ENCODE data around the gene VPS35L. TPM values are rescaled to one million over a fixed set of nuclear protein-coding genes. Genes with fewer than 3 reads are reported as not detected.
A peak's percentile ranks its signal among the peaks of the same experiment; 100 is the strongest.

Gene VPS35L
- polyA plus RNA-seq, 1 experiment = 83.2 TPM

GRCh38 chr16:19744670-19745069, 189.2 kb downstream of the VPS35L start:
- ChIA-PET CTCF (no interaction called here), POLR2A (no interaction called here)
- H3K36me3 ChIP-seq (ENCODE audit: control insufficient read depth, insufficient read depth, low read length) = no peaks in the 10 kb centered on the region
- no peaks in the 10 kb centered on the region for H3K27me3 ChIP-seq (ENCODE audit: control insufficient read depth, insufficient read depth, low read length)
- TF ChIP-seq CTCF (IDR thresholded peaks at IDR 0.05; ENCODE audit: insufficient read depth, low read depth, low read length) = no peak
- no peak overlapping the region for H3K4me3 ChIP-seq (ENCODE audit: low read depth, low read length)
- DNase-seq (ENCODE audit: low read depth) = no peak

GRCh38 chr16:19745286-19746010, 189.9 kb downstream of the VPS35L start:
- POLR2A ChIA-PET = no interaction called here
- Histone ChIP-seq H3K36me3 (ENCODE audit: control insufficient read depth, insufficient read depth, low read length) (no peaks in the 10 kb centered on the region), H3K27me3 (ENCODE audit: control insufficient read depth, insufficient read depth, low read length) (no peaks in the 10 kb centered on the region), H3K4me3 (ENCODE audit: low read depth, low read length) (no peak overlapping the region)
- CTCF ChIA-PET = interaction anchor here (0.7 kb wide), 1 partner anchor 11 kb away, joined by 3 read pairs; no protein-coding TSS in a partner anchor
- peak; percentile 13 for DNase-seq (ENCODE audit: low read depth)
- TF ChIP-seq CTCF (IDR thresholded peaks at IDR 0.05; ENCODE audit: insufficient read depth, low read depth, low read length) = no peak

GRCh38 chr16:19746561-19746960, 191.1 kb downstream of the VPS35L start:
- Histone ChIP-seq H3K36me3 (ENCODE audit: control insufficient read depth, insufficient read depth, low read length) (no peaks in the 10 kb centered on the region), H3K27me3 (ENCODE audit: control insufficient read depth, insufficient read depth, low read length) (no peaks in the 10 kb centered on the region), H3K4me3 (ENCODE audit: low read depth, low read length) (no peak overlapping the region)
- no peak for DNase-seq (ENCODE audit: low read depth)
- ChIA-PET POLR2A (no interaction called here), CTCF (no interaction called here)
- no peak for TF ChIP-seq CTCF (IDR thresholded peaks at IDR 0.05; ENCODE audit: insufficient read depth, low read depth, low read length)

- Histone ChIP-seq H3K36me3 (ENCODE audit: control insufficient read depth, insufficient read depth, low read length) (no peaks in the 10 kb centered on the region), H3K27me3 (ENCODE audit: control insufficient read depth, insufficient read depth, low read length) (no peaks in the 10 kb centered on the region), H3K4me3 (ENCODE audit: low read depth, low read length) (no peak overlapping the region)
- ChIA-PET POLR2A (no interaction called here), CTCF (interaction anchor here (1.0 to 1.2 kb wide), 2 partner anchors 10 to 17 kb away, joined by 3 read pairs; no protein-coding TSS in a partner anchor)
- TF ChIP-seq CTCF (IDR thresholded peaks at IDR 0.05; ENCODE audit: insufficient read depth, low read depth, low read length) = no peak
- DNase-seq (ENCODE audit: low read depth) = no peak
These were observed 193.1 kb downstream of the VPS35L start for GRCh38 chr16:19748389-19749168.

- Histone ChIP-seq H3K4me3 (ENCODE audit: low read depth, low read length) (no peak overlapping the region), H3K36me3 (ENCODE audit: control insufficient read depth, insufficient read depth, low read length) (no peaks in the 10 kb centered on the region), H3K27me3 (ENCODE audit: control insufficient read depth, insufficient read depth, low read length) (no peaks in the 10 kb centered on the region)
- ChIA-PET CTCF (no interaction called here), POLR2A (no interaction called here)
- DNase-seq (ENCODE audit: low read depth) = no peak
- TF ChIP-seq CTCF (IDR thresholded peaks at IDR 0.05; ENCODE audit: insufficient read depth, low read depth, low read length) = no peak
These were observed 194.1 kb downstream of the VPS35L start for GRCh38 chr16:19749571-19750080.
